Esophagus muscularis mucosa (tissue), 4 donors: ENCODE data around the gene CARMIL1.

Source experiments
- CTCF ChIP-seq, 3 experiments: fragments of 200-600 bp in 2 of 3; fragments of 450-650 bp in 1 of 3; sonication (generic) in 2 of 3; IDR thresholded peaks; one replicate each; pipeline ENCODE4 v1.5.1; 2017 to 2019; ENCODE audit warnings: antibody characterized with exemption in 3 of 3, mild to moderate bottlenecking in 2 of 3, moderate library complexity in 1 of 3
- EP300 ChIP-seq: sonication (generic); formaldehyde crosslinking; IDR thresholded peaks from one replicate; pipeline ENCODE4 v1.6.1; 2017; ENCODE audit warnings: antibody characterized with exemption
- POLR2A ChIP-seq: fragments of 450-650 bp; IDR thresholded peaks from one replicate; pipeline ENCODE4 v1.6.1; 2017; ENCODE audit warnings: antibody characterized with exemption, moderate library complexity, mild to moderate bottlenecking, low read depth

- TF ChIP-seq CTCF (IDR thresholded peaks at IDR 0.05), result no peak
- TF ChIP-seq EP300, result no peak
- TF ChIP-seq POLR2A, result no peak
These were observed 382.1 kb downstream of the CARMIL1 start for GRCh38 chr6:25661129-25661779.
